Fibroblast of skin of right quadriceps (primary cell): Measurements from ENCODE around the gene FAM25G.

ENCODE experiments used
- DNase-seq: peaks from one replicate; pipeline ENCODE4 v3.0.0-alpha.2; 2013

Gene FAM25G

GRCh38 chr10:47445720-47446119 is 45.8 kb downstream of the FAM25G start:
- DNase-seq = no peak

- DNase-seq = no peak
Measured at GRCh38 chr10:47444047-47444446, 47.5 kb downstream of the FAM25G start.

- DNase-seq = no peak
Measured at GRCh38 chr10:47443145-47443544, 48.4 kb downstream of the FAM25G start.

- DNase-seq = no peak
Measured at GRCh38 chr10:47442351-47442750, 49.1 kb downstream of the FAM25G start.

- DNase-seq = no peak
Measured at GRCh38 chr10:47441938-47442337, 49.6 kb downstream of the FAM25G start.

GRCh38 chr10:47440207-47440606 is 51.3 kb downstream of the FAM25G start:
- no peak for DNase-seq

- peak; percentile 42 for DNase-seq
Measured at GRCh38 chr10:47438857-47439474, 52.5 kb downstream of the FAM25G start.
